ENCODE results near the gene AGO1.

Gene AGO1

GRCh38 chr1:35901235-35901634 is 18.2 kb downstream of the AGO1 start:
- Mint-ChIP-seq H3K27ac (no peak overlapping the region), H3K4me3 (no peak overlapping the region)
- no peak for ATAC-seq (replicated peaks)

GRCh38 chr1:35902671-35903070 is 19.7 kb downstream of the AGO1 start:
- DNase-seq (no peak), ATAC-seq (replicated peaks) (no peak)
- Mint-ChIP-seq H3K4me3 (no peak overlapping the region), H3K27me3 (no peaks in the 10 kb centered on the region), H3K36me3 (ENCODE audit: insufficient read depth) (peaks cover 40% of the 10 kb centered on the region), H3K27ac (no peak overlapping the region), H3K4me1 (ENCODE audit: low read depth in 2 of 2) (no peaks in the 10 kb centered on the region), H3K9me3 (no peaks in the 10 kb centered on the region)

More at GRCh38 chr1:35901235-35901634, 18.2 kb downstream of the AGO1 start:
- H3K9me3 Mint-ChIP-seq: no peaks in the 10 kb centered on the region
- no peak for DNase-seq
- H3K36me3 Mint-ChIP-seq (ENCODE audit: insufficient read depth): peaks cover 41% of the 10 kb centered on the region
- H3K4me1 Mint-ChIP-seq (ENCODE audit: low read depth in 2 of 2): no peaks in the 10 kb centered on the region
- no peaks in the 10 kb centered on the region for H3K27me3 Mint-ChIP-seq

GRCh38 chr1:35914717-35915116 is 31.7 kb downstream of the AGO1 start:
- Mint-ChIP-seq H3K27ac (no peak overlapping the region), H3K27me3 (no peaks in the 10 kb centered on the region), H3K4me3 (no peak overlapping the region), H3K9me3 (no peaks in the 10 kb centered on the region), H3K4me1 (ENCODE audit: low read depth in 2 of 2) (no peaks in the 10 kb centered on the region), H3K36me3 (ENCODE audit: insufficient read depth) (peaks cover 54% of the 10 kb centered on the region)
- DNase-seq: no peak
- no peak for ATAC-seq (replicated peaks)

GRCh38 chr1:35915693-35916092 is 32.7 kb downstream of the AGO1 start:
- Mint-ChIP-seq H3K4me1 (ENCODE audit: low read depth in 2 of 2) (no peaks in the 10 kb centered on the region), H3K9me3 (no peaks in the 10 kb centered on the region), H3K36me3 (ENCODE audit: insufficient read depth) (peaks cover 53% of the 10 kb centered on the region), H3K27me3 (no peaks in the 10 kb centered on the region), H3K27ac (no peak overlapping the region), H3K4me3 (no peak overlapping the region)
- no peak for ATAC-seq (replicated peaks)
- DNase-seq: no peak

- H3K36me3 Mint-ChIP-seq (ENCODE audit: insufficient read depth): peaks cover 9% of the 10 kb centered on the region
- H3K27ac Mint-ChIP-seq: no peak overlapping the region
- DNase-seq (no peak), ATAC-seq (replicated peaks) (no peak)
- no peaks in the 10 kb centered on the region for H3K9me3 Mint-ChIP-seq
- no peak overlapping the region for H3K4me3 Mint-ChIP-seq
- no peaks in the 10 kb centered on the region for H3K4me1 Mint-ChIP-seq (ENCODE audit: low read depth in 2 of 2)
- H3K27me3 Mint-ChIP-seq: no peaks in the 10 kb centered on the region
Observed at GRCh38 chr1:35923791-35924221, 40.8 kb downstream of the AGO1 start.

- H3K9me3 Mint-ChIP-seq: no peaks in the 10 kb centered on the region
- no peak for DNase-seq
- H3K4me3 Mint-ChIP-seq: no peak overlapping the region
- H3K36me3 Mint-ChIP-seq (ENCODE audit: insufficient read depth): peaks cover 9% of the 10 kb centered on the region
- no peak for ATAC-seq (replicated peaks)
- H3K27ac Mint-ChIP-seq: no peak overlapping the region
- H3K4me1 Mint-ChIP-seq (ENCODE audit: low read depth in 2 of 2): peaks cover 1 to 6% of the 10 kb centered on the region in 2 donors
- no peaks in the 10 kb centered on the region for H3K27me3 Mint-ChIP-seq
Observed at GRCh38 chr1:35924838-35925237, 41.8 kb downstream of the AGO1 start.

- H3K4me1 Mint-ChIP-seq (ENCODE audit: low read depth in 2 of 2): peaks cover 5 to 13% of the 10 kb centered on the region in 2 donors
- H3K4me3 Mint-ChIP-seq: no peak overlapping the region
- no peaks in the 10 kb centered on the region for H3K9me3 Mint-ChIP-seq
- H3K36me3 Mint-ChIP-seq (ENCODE audit: insufficient read depth): peaks cover 14% of the 10 kb centered on the region
- ATAC-seq (replicated peaks) (no peak), DNase-seq (no peak)
- H3K27me3 Mint-ChIP-seq: no peaks in the 10 kb centered on the region
- H3K27ac Mint-ChIP-seq: no peak overlapping the region
Observed at GRCh38 chr1:35925741-35926140, 42.7 kb downstream of the AGO1 start.

GRCh38 chr1:35927472-35927871 is 44.5 kb downstream of the AGO1 start:
- DNase-seq: no peak
- Mint-ChIP-seq H3K4me3 (no peak overlapping the region), H3K27ac (peak overlapping the region in 1 of 2 donors; percentile 11), H3K9me3 (no peaks in the 10 kb centered on the region), H3K36me3 (ENCODE audit: insufficient read depth) (peaks cover 7% of the 10 kb centered on the region), H3K27me3 (no peaks in the 10 kb centered on the region), H3K4me1 (ENCODE audit: low read depth in 2 of 2) (peaks cover 13 to 24% of the 10 kb centered on the region in 2 donors)
- no peak for ATAC-seq (replicated peaks)

- H3K27ac Mint-ChIP-seq: peak overlapping the region; percentile 98 to 99
- DNase-seq: peak; percentile 9 to 30 (median 22)
- H3K36me3 Mint-ChIP-seq (ENCODE audit: insufficient read depth): peaks cover 7% of the 10 kb centered on the region
- no peaks in the 10 kb centered on the region for H3K9me3 Mint-ChIP-seq
- peak; percentile 9 for ATAC-seq (replicated peaks)
- no peaks in the 10 kb centered on the region for H3K27me3 Mint-ChIP-seq
- H3K4me1 Mint-ChIP-seq (ENCODE audit: low read depth in 2 of 2): peaks cover 18 to 30% of the 10 kb centered on the region in 2 donors
- peak overlapping the region; percentile 89 to 93 for H3K4me3 Mint-ChIP-seq
Observed at GRCh38 chr1:35929730-35930592, 47.0 kb downstream of the AGO1 start.

GRCh38 chr1:35930593-35931445 is 47.8 kb downstream of the AGO1 start, which contains the start of gene AGO3:
Gene AGO3, plus strand, starts transcription at chr1:35931105. Its CDS starts 322 bp downstream, at chr1:35931427.
- no peaks in the 10 kb centered on the region for H3K27me3 Mint-ChIP-seq
- peaks cover 7% of the 10 kb centered on the region for H3K36me3 Mint-ChIP-seq (ENCODE audit: insufficient read depth)
- ATAC-seq (replicated peaks) (peak; percentile 85), DNase-seq (peak; percentile 81 to 84 (median 82))
- peaks cover 18 to 30% of the 10 kb centered on the region in 2 donors for H3K4me1 Mint-ChIP-seq (ENCODE audit: low read depth in 2 of 2)
- H3K27ac Mint-ChIP-seq: peak within 1 kb of the TSS; percentile 98 to 99
- no peaks in the 10 kb centered on the region for H3K9me3 Mint-ChIP-seq
- H3K4me3 Mint-ChIP-seq: peak within 1 kb of the TSS; percentile 89 to 93

GRCh38 chr1:35931446-35932157 is 48.6 kb downstream of the AGO1 start:
- Mint-ChIP-seq H3K36me3 (ENCODE audit: insufficient read depth) (peaks cover 7% of the 10 kb centered on the region), H3K27ac (peak overlapping the region; percentile 98 to 99), H3K4me3 (peak overlapping the region; percentile 86 to 93), H3K27me3 (no peaks in the 10 kb centered on the region), H3K9me3 (no peaks in the 10 kb centered on the region), H3K4me1 (ENCODE audit: low read depth in 2 of 2) (peaks cover 18 to 35% of the 10 kb centered on the region in 2 donors)
- ATAC-seq (replicated peaks): no peak
- no peak for DNase-seq

- DNase-seq (no peak), ATAC-seq (replicated peaks) (no peak)
- peak overlapping the region; percentile 86 to 93 for H3K4me3 Mint-ChIP-seq
Observed at GRCh38 chr1:35932158-35932636, 49.2 kb downstream of the AGO1 start.

GRCh38 chr1:35932941-35933340 is 49.9 kb downstream of the AGO1 start:
- Mint-ChIP-seq H3K27me3 (no peaks in the 10 kb centered on the region), H3K4me3 (peak overlapping the region; percentile 86 to 93), H3K9me3 (no peaks in the 10 kb centered on the region), H3K4me1 (ENCODE audit: low read depth in 2 of 2) (peaks cover 18 to 35% of the 10 kb centered on the region in 2 donors), H3K27ac (peak overlapping the region in 1 of 2 donors; percentile 99), H3K36me3 (ENCODE audit: insufficient read depth) (peaks cover 11% of the 10 kb centered on the region)
- ATAC-seq (replicated peaks) (no peak), DNase-seq (no peak)

More at GRCh38 chr1:35932158-35932636, 49.2 kb downstream of the AGO1 start:
- no peaks in the 10 kb centered on the region for H3K9me3 Mint-ChIP-seq
- peak overlapping the region in 1 of 2 donors; percentile 99 for H3K27ac Mint-ChIP-seq
- H3K36me3 Mint-ChIP-seq (ENCODE audit: insufficient read depth): peaks cover 11% of the 10 kb centered on the region
- peaks cover 18 to 35% of the 10 kb centered on the region in 2 donors for H3K4me1 Mint-ChIP-seq (ENCODE audit: low read depth in 2 of 2)
- no peaks in the 10 kb centered on the region for H3K27me3 Mint-ChIP-seq
